ENCODE measurements around the gene HP1BP3.

DNA sequence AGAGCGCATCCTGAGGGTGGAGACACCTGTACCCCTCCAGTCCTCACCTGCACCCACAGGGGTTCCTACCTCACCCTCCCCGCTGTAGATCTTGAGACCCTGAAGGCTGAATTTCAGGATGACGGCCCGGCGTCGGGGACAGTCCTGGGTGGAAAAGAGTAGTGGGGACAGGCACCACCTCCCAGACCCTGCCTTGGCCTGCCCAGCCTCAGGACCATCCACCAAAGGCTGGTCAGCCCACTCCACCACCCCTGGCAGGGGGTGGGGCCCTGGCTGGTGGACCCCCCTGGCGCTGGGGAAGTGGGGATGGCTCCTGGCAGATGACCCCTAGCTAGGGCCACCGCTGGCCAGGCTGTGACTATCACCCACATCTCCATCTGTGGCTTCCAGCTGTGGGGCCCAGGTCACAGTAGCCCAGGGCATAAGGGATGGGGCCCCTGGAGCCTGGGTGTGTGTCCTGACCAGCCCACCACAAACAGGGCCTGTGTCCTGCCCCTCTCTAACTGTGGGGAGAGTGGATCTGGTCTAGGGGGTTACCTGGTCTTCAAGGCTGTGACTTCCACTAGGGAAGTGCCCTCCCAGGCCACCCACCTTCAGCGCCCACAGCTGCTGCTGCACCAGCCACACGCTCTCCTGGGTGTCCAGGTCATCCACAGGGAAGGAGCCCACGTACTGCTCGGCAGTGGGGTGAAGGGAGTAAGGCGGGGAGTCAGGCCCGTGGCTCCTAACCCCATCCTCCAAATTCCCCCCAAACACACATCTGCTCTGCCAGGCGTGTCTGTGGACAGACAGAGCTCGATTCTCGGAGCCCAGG, 60.0 kb downstream of the HP1BP3 start:
- TF ChIP-seq, protein P1, sequence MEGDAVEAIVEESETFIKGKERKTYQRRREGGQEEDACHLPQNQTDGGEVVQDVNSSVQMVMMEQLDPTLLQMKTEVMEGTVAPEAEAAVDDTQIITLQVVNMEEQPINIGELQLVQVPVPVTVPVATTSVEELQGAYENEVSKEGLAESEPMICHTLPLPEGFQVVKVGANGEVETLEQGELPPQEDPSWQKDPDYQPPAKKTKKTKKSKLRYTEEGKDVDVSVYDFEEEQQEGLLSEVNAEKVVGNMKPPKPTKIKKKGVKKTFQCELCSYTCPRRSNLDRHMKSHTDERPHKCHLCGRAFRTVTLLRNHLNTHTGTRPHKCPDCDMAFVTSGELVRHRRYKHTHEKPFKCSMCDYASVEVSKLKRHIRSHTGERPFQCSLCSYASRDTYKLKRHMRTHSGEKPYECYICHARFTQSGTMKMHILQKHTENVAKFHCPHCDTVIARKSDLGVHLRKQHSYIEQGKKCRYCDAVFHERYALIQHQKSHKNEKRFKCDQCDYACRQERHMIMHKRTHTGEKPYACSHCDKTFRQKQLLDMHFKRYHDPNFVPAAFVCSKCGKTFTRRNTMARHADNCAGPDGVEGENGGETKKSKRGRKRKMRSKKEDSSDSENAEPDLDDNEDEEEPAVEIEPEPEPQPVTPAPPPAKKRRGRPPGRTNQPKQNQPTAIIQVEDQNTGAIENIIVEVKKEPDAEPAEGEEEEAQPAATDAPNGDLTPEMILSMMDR (IDR thresholded peaks at IDR 0.05; ENCODE audit: low read length): no peak
- TF ChIP-seq EZH2 (IDR thresholded peaks at IDR 0.05; ENCODE audit: borderline replicate concordance, low read length): no peak

All from OCI-LY1 (cell line).